ENCODE data around the gene AHI1.

DNA sequence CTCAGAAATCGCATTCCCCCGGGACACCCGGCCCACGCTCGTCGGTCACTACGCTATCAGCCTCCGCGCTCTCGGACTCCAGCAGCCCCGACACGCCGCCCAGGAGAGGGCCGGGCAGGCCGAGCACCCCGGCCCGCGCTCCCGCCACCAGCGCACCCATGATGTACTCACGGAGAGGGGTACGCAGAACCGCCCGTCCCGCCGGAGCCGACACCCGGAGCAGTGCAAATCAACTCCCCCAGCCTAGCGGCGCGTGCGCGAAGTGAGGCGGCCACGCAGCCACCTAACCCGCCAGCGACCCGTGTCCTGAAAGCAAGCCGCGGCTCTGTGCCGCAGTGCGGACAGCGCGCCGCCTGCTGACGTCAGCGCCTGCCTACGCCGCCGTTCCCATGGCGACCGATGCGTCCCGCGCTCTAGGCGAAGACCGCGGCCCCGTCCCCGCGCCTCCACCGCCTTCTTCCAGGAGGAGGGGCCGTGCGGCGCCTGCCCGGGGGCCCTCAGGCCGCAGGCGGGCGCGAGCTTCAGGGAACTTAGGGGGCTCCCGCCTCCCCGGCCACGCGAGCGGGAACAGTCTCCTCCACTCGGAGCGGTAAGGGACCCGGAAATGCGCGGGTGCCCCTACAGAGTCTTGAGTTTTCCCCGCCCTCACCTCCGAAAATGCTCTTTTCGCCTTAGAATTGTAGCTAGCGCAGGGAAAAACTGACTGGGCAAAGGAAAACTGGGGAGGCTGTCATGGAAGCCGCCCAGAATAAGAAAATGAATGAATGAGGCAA is at the start of gene AHI1:
- TF ChIP-seq, protein P1, sequence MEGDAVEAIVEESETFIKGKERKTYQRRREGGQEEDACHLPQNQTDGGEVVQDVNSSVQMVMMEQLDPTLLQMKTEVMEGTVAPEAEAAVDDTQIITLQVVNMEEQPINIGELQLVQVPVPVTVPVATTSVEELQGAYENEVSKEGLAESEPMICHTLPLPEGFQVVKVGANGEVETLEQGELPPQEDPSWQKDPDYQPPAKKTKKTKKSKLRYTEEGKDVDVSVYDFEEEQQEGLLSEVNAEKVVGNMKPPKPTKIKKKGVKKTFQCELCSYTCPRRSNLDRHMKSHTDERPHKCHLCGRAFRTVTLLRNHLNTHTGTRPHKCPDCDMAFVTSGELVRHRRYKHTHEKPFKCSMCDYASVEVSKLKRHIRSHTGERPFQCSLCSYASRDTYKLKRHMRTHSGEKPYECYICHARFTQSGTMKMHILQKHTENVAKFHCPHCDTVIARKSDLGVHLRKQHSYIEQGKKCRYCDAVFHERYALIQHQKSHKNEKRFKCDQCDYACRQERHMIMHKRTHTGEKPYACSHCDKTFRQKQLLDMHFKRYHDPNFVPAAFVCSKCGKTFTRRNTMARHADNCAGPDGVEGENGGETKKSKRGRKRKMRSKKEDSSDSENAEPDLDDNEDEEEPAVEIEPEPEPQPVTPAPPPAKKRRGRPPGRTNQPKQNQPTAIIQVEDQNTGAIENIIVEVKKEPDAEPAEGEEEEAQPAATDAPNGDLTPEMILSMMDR (IDR thresholded peaks at IDR 0.05; ENCODE audit: insufficient read depth, low read depth, low read length): no peak
- no peak for TF ChIP-seq EZH2 (IDR thresholded peaks at IDR 0.05; ENCODE audit: insufficient read depth, low read length)

Measured in astrocyte (in vitro differentiated cells and primary cell).